Mesenchymal stem cell (in vitro differentiated cells and primary cell): ENCODE results near the gene NUDT8.

Source experiments
- DNase-seq: peaks from one replicate; pipeline ENCODE4 v3.0.0-alpha.2; 2013
- H2AFZ ChIP-seq: one replicate; pipeline ENCODE4 v1.6.1; 2013; ENCODE audit warnings: low read depth, mild to moderate bottlenecking, control low read depth, inconsistent platforms, low read length, moderate library complexity
- H2AK5ac ChIP-seq: 2 replicates; pipeline ENCODE4 v1.6.1; 2013; ENCODE audit warnings: low read length, moderate library complexity, mild to moderate bottlenecking, inconsistent platforms; ENCODE audit not compliant: severe bottlenecking
- H2BK120ac ChIP-seq: one replicate; pipeline ENCODE4 v1.6.1; 2013; ENCODE audit warnings: low read depth, mild to moderate bottlenecking, inconsistent platforms, low read length, moderate library complexity
- H2BK12ac ChIP-seq, 2 experiments: one replicate each; pipeline ENCODE4 v1.6.1; 2013; ENCODE audit warnings: inconsistent platforms in 2 of 2, low read length in 2 of 2, mild to moderate bottlenecking in 2 of 2, moderate library complexity in 2 of 2, control low read depth in 1 of 2
- H2BK15ac ChIP-seq: one replicate; pipeline ENCODE4 v1.6.1; 2013; ENCODE audit warnings: mild to moderate bottlenecking, low read depth, inconsistent platforms; ENCODE audit not compliant: poor library complexity, severe bottlenecking
- H2BK5ac ChIP-seq: 2 replicates; pipeline ENCODE4 v1.6.1; 2013; ENCODE audit warnings: low read depth, mild to moderate bottlenecking, low read length, control low read depth, inconsistent platforms; ENCODE audit not compliant: poor library complexity, severe bottlenecking
- H3K14ac ChIP-seq, 2 experiments: one replicate each; pipeline ENCODE4 v1.6.1; 2013; ENCODE audit warnings: inconsistent platforms in 2 of 2, low read length in 2 of 2, control low read depth in 1 of 2, mild to moderate bottlenecking in 1 of 2, moderate library complexity in 1 of 2
- H3K18ac ChIP-seq, 2 experiments: one replicate each; pipeline ENCODE4 v1.6.1; 2013; ENCODE audit warnings: inconsistent platforms in 2 of 2, low read length in 2 of 2, control low read depth in 1 of 2, low read depth in 1 of 2, mild to moderate bottlenecking in 1 of 2
- H3K23ac ChIP-seq, 2 experiments: one replicate each; pipeline ENCODE4 v1.6.1; 2013; ENCODE audit warnings: inconsistent platforms in 2 of 2, low read length in 2 of 2, mild to moderate bottlenecking in 2 of 2, moderate library complexity in 2 of 2, control low read depth in 1 of 2
- H3K27ac ChIP-seq: 2 replicates; pipeline ENCODE4 v1.5.1; 2013; ENCODE audit warnings: mild to moderate bottlenecking, moderate library complexity, low read length, control low read depth, inconsistent platforms; ENCODE audit not compliant: poor library complexity, severe bottlenecking
- H3K27me3 ChIP-seq, 2 experiments: 2 replicates each; pipeline versions ENCODE4 v1.6.1 to v1.7.0; 2013; ENCODE audit warnings: low read length in 2 of 2, mild to moderate bottlenecking in 2 of 2, moderate library complexity in 2 of 2, control low read depth in 1 of 2, inconsistent platforms in 1 of 2; ENCODE audit not compliant: control insufficient read depth in 1 of 2, insufficient read depth in 1 of 2
- H3K36me3 ChIP-seq, 2 experiments: 2 replicates each; pipeline versions ENCODE4 v1.6.1 to v1.7.0; 2013; ENCODE audit warnings: low read length in 2 of 2, control low read depth in 1 of 2, inconsistent platforms in 1 of 2, low read depth in 1 of 2, mild to moderate bottlenecking in 1 of 2; ENCODE audit not compliant: insufficient read depth in 2 of 2, control insufficient read depth in 1 of 2
- H3K4ac ChIP-seq, 2 experiments: one replicate each; pipeline ENCODE4 v1.6.1; 2013; ENCODE audit warnings: inconsistent platforms in 2 of 2, low read length in 2 of 2, mild to moderate bottlenecking in 2 of 2, moderate library complexity in 2 of 2, control low read depth in 1 of 2, low read depth in 1 of 2
- H3K4me1 ChIP-seq: 2 replicates; pipeline ENCODE4 v1.6.1; 2013; ENCODE audit warnings: low read depth, low read length, control low read depth; ENCODE audit not compliant: control insufficient read depth, insufficient read depth
- H3K4me2 ChIP-seq: 2 replicates; pipeline ENCODE4 v1.6.1; 2013; ENCODE audit warnings: low read length, mild to moderate bottlenecking, inconsistent platforms; ENCODE audit not compliant: poor library complexity, severe bottlenecking
- H3K4me3 ChIP-seq, 2 experiments: 2 replicates each; pipeline versions ENCODE4 v1.5.1 to v1.7.0; 2013; ENCODE audit warnings: low read length in 2 of 2, mild to moderate bottlenecking in 2 of 2, control low read depth in 1 of 2, low read depth in 1 of 2; ENCODE audit not compliant: insufficient read depth in 1 of 2
- H3K79me1 ChIP-seq: replicated peaks from 2 replicates; pipeline ENCODE4 v1.6.1; 2013; ENCODE audit warnings: mild to moderate bottlenecking, control low read depth, low read length, inconsistent platforms; ENCODE audit not compliant: poor library complexity, severe bottlenecking
- H3K9ac ChIP-seq: 2 replicates; pipeline ENCODE4 v1.7.0; 2013; ENCODE audit warnings: mild to moderate bottlenecking, low read length, moderate library complexity
- H3K9me3 ChIP-seq: 2 replicates; pipeline ENCODE4 v1.7.0; 2013; ENCODE audit warnings: mild to moderate bottlenecking, low read length; ENCODE audit not compliant: control insufficient read depth
- H4K8ac ChIP-seq: one replicate; pipeline ENCODE4 v1.6.1; 2013; ENCODE audit warnings: inconsistent platforms, mild to moderate bottlenecking, low read length, moderate library complexity
- H4K91ac ChIP-seq: one replicate; pipeline ENCODE4 v1.6.1; 2013; ENCODE audit warnings: mild to moderate bottlenecking, low read length, inconsistent platforms
- WGBS: methylation state at CpG from one replicate; pipeline ENCODE4 v1.1.7; 2013; ENCODE audit warnings: mixed read lengths; 5-methylcytosine and 5-hydroxymethylcytosine counted together

Gene NUDT8

GRCh38 chr11:67616431-67617242 lies 13.1 kb downstream of the NUDT8 start:
- peaks cover 3% of the 10 kb centered on the region for H3K79me1 ChIP-seq
- H3K4me2 ChIP-seq, result no peak overlapping the region
- no peak overlapping the region for H3K4me3 ChIP-seq
- H3K4ac ChIP-seq, result no peak overlapping the region
- no peak overlapping the region for H2BK120ac ChIP-seq
- H3K27ac ChIP-seq, result no peak overlapping the region
- peaks cover 2% of the 10 kb centered on the region for H3K4me1 ChIP-seq
- no peak overlapping the region for H3K9ac ChIP-seq
- 43% methylated on average over 11 of the region's 11 CpGs for WGBS
- no peak overlapping the region for H3K23ac ChIP-seq
- no peak for DNase-seq
- no peak overlapping the region for H3K14ac ChIP-seq
- H2AFZ ChIP-seq, result no peak overlapping the region
- H4K91ac ChIP-seq, result no peak overlapping the region
- peaks cover 8 to 37% of the 10 kb centered on the region in 2 experiments for H3K27me3 ChIP-seq
- no peak overlapping the region for H3K18ac ChIP-seq
- no peak overlapping the region for H2AK5ac ChIP-seq
- H4K8ac ChIP-seq, result no peak overlapping the region
- no peak overlapping the region for H2BK5ac ChIP-seq
- peaks cover 17 to 21% of the 10 kb centered on the region in 2 experiments for H3K36me3 ChIP-seq
- H2BK15ac ChIP-seq, result no peak overlapping the region
- no peaks in the 10 kb centered on the region for H3K9me3 ChIP-seq
- no peak overlapping the region for H2BK12ac ChIP-seq

- Histone ChIP-seq H3K4me1 (peaks cover 2% of the 10 kb centered on the region), H2BK120ac (no peak overlapping the region), H3K9me3 (no peaks in the 10 kb centered on the region), H3K4me2 (no peak overlapping the region), H2AK5ac (no peak overlapping the region), H4K91ac (no peak overlapping the region), H3K27ac (no peak overlapping the region), H3K23ac (no peak overlapping the region), H2BK12ac (no peak overlapping the region), H3K36me3 (peaks cover 22 to 28% of the 10 kb centered on the region in 2 experiments), H3K4me3 (no peak overlapping the region), H3K27me3 (peaks cover 8 to 37% of the 10 kb centered on the region in 2 experiments), H3K14ac (no peak overlapping the region), H4K8ac (no peak overlapping the region), H3K4ac (no peak overlapping the region), H2BK15ac (no peak overlapping the region), H3K18ac (no peak overlapping the region), H3K9ac (no peak overlapping the region), H2AFZ (no peak overlapping the region), H2BK5ac (no peak overlapping the region), H3K79me1 (peaks cover 9% of the 10 kb centered on the region)
- 69% methylated on average over 21 of the region's 34 CpGs for WGBS
- no peak for DNase-seq
These were observed 13.9 kb downstream of the NUDT8 start for GRCh38 chr11:67615728-67616430.

GRCh38 chr11:67614730-67615714 lies 14.7 kb downstream of the NUDT8 start:
- no peak overlapping the region for H2AK5ac ChIP-seq
- no peak overlapping the region for H3K4me2 ChIP-seq
- WGBS, result 92% methylated on average over 18 of the region's 18 CpGs
- H2BK15ac ChIP-seq, result no peak overlapping the region
- H3K36me3 ChIP-seq, result peaks cover 30 to 37% of the 10 kb centered on the region in 2 experiments
- no peak for DNase-seq
- H3K4me3 ChIP-seq, result peak overlapping the region in 1 of 2 experiments; percentile 72
- H2BK5ac ChIP-seq, result no peak overlapping the region
- peaks cover 14% of the 10 kb centered on the region for H3K79me1 ChIP-seq
- H2BK12ac ChIP-seq, result no peak overlapping the region
- H3K4me1 ChIP-seq, result peaks cover 4% of the 10 kb centered on the region
- H3K23ac ChIP-seq, result no peak overlapping the region
- H3K27me3 ChIP-seq, result peaks cover 8 to 37% of the 10 kb centered on the region in 2 experiments
- H4K91ac ChIP-seq, result no peak overlapping the region
- H2AFZ ChIP-seq, result no peak overlapping the region
- no peak overlapping the region for H3K14ac ChIP-seq
- H3K4ac ChIP-seq, result no peak overlapping the region
- no peaks in the 10 kb centered on the region for H3K9me3 ChIP-seq
- H3K27ac ChIP-seq, result no peak overlapping the region
- H3K18ac ChIP-seq, result no peak overlapping the region
- H2BK120ac ChIP-seq, result no peak overlapping the region
- H4K8ac ChIP-seq, result no peak overlapping the region
- H3K9ac ChIP-seq, result peak overlapping the region; percentile 79
